Stimulated activated naive CD8-positive, alpha-beta T cell treated with anti-CD3 and anti-CD28 coated beads, Interleukin-15, amount 100 ng/mL, for 72 hours (primary cell): ENCODE results near the gene IQCM.
A peak's percentile ranks its signal among the peaks of the same experiment; 100 is the strongest.

Experiments
- ATAC-seq: fragments of 150-1000 bp; cut with Tn5 transposase; 2 replicates; pipeline ENCODE4 v1.10.0; 2021; ENCODE audit warnings: mild to moderate bottlenecking, moderate library complexity
- DNase-seq, 2 donors: peaks; one replicate each; pipeline ENCODE4 v3.0.0; 2021 to 2022
- H3K27ac Mint-ChIP-seq, 2 donors: one replicate each; pipeline ENCODE4 v1.8.0; 2022; ENCODE audit warnings: mild to moderate bottlenecking in 2 of 2, mixed read lengths in 2 of 2, moderate library complexity in 2 of 2
- H3K27me3 Mint-ChIP-seq: one replicate; pipeline ENCODE4 v1.8.0; 2022; ENCODE audit warnings: mixed read lengths
- H3K4me1 Mint-ChIP-seq: one replicate; pipeline ENCODE4 v1.8.0; 2022; ENCODE audit warnings: mild to moderate bottlenecking, mixed read lengths
- H3K4me3 Mint-ChIP-seq, 2 donors: one replicate each; pipeline ENCODE4 v1.8.0; 2022; ENCODE audit warnings: mild to moderate bottlenecking in 2 of 2, mixed read lengths in 2 of 2, moderate library complexity in 1 of 2
- H3K9me3 Mint-ChIP-seq, 2 donors: one replicate each; pipeline ENCODE4 v1.8.0; 2022; ENCODE audit warnings: mixed read lengths in 2 of 2

The IQCM gene

DNA sequence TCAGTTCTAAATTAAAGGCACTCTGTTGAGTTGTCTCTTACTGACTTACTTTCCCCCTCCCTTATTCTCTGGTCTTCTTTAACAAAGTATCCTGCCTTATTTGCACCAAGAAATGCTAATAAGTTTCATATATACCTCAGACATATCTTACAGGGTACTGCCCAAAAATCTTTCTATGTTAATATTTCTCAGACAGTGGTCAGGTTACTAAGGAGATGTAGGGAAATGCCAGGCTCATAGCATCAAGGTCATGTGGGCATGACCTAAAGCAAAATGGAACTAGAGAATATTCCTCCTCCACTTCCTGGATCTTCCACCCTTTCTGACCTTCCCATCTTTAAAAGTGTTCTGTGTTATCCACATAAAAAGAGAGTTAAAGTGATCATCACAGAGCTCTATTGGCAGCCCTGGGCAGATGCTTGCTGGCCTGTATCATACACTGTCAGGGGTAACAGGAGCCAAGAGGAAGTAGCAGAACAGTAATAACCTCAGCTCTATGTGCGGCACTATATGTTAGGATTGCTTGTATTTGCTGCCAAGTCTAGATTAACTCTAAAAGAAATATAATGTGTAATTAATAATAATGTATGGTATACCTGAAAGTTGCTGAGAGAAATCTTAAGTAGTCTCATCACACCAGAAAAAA is 74.3 kb downstream of the IQCM start:
- DNase-seq: no peak
- no peak for ATAC-seq
- Mint-ChIP-seq H3K4me1 (no peaks in the 10 kb centered on the region), H3K27me3 (no peaks in the 10 kb centered on the region), H3K4me3 (no peak overlapping the region), H3K27ac (no peak overlapping the region), H3K9me3 (no peaks in the 10 kb centered on the region)

DNA sequence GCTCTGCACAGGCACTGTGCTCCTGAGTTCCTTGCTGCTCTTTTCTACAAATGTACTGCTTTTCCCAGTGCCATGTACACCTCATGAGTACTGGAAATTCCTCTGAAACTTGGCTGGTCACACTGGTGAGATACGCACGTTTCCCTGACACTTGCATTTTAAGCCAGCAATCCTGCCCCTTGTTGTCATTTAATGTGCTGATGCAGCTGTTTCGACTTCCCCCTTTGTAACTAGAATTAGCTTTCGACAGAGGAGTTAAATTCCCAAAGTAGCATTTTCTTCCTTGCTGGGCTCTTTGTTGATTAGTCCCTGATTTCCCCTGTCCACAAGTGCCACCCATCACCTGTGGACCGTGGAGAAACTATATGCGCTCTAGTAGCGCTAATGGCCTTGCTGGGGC is 77.5 kb downstream of the IQCM start:
- DNase-seq: no peak
- H3K9me3 Mint-ChIP-seq: no peaks in the 10 kb centered on the region

DNA sequence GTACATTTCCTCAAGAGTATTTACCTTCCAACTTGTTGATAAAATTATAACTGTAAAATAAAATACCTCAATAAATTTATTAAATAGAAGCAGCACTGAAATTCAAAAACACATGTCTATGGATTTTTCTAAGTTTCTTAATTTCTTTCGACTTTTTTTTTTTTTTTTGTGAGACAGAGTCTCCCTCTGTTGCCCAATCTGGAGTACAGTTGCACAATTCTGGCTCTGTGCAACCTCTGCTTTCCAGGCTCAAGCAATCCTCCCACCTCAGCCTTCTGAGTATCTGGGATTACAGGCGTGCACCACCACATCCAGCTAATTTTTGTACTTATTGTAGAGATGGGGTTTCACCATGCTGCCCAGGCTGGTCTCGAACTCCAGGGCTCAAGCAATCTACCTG is 79.8 kb downstream of the IQCM start:
- Mint-ChIP-seq H3K4me1 (no peaks in the 10 kb centered on the region), H3K9me3 (peaks cover 0 to 8% of the 10 kb centered on the region in 2 donors), H3K27me3 (no peaks in the 10 kb centered on the region), H3K27ac (no peak overlapping the region), H3K4me3 (no peak overlapping the region)
- ATAC-seq: no peak
- no peak for DNase-seq

More for the DNA sequence above, 77.5 kb downstream of the IQCM start:
- no peak for ATAC-seq
- no peak overlapping the region for H3K27ac Mint-ChIP-seq
- no peak overlapping the region for H3K4me3 Mint-ChIP-seq
- no peaks in the 10 kb centered on the region for H3K4me1 Mint-ChIP-seq
- H3K27me3 Mint-ChIP-seq: no peaks in the 10 kb centered on the region

DNA sequence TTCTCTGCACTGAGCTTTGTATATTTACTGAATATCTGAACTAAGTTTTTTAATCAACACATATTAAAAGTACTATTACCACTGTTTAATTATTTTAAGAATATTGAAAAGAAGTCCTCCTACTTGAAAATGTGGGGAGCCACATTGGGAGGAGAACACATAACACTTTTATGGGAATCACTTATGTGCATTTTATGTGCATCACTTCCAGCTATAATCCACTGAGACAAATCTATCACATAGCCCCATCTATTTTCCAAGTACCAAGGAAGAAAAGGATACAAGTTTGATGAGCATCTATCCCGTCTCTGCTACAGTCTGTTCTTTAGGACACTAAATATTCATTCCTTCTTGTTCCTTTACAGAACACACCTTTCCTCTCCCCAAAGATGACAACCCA is 87.2 kb downstream of the IQCM start:
- ATAC-seq: no peak
- Mint-ChIP-seq H3K27ac (no peak overlapping the region), H3K4me1 (no peaks in the 10 kb centered on the region), H3K27me3 (no peaks in the 10 kb centered on the region), H3K9me3 (peaks cover 0 to 8% of the 10 kb centered on the region in 2 donors), H3K4me3 (no peak overlapping the region)
- no peak for DNase-seq

DNA sequence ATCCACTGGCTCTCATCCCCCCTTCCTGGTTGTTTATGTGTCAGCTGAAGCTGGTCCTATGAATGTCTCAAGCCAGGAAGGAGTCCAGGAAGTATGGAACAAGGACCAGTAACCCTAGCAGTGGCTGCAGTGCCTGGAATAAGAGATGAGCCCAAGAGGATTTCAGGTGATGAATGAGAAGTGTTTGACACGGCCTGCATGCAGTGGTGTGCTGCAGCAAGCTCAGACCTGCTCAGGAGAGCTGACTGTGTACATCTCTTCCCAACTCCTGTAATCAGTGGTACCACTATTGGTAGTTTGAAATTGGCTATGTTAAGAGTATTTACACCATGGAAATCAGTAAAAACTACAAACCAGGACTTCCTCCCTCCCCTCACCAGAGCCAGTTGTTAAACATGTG is 88.0 kb downstream of the IQCM start:
- Mint-ChIP-seq H3K4me1 (no peaks in the 10 kb centered on the region), H3K27ac (no peak overlapping the region), H3K4me3 (no peak overlapping the region), H3K9me3 (peaks cover 0 to 8% of the 10 kb centered on the region in 2 donors), H3K27me3 (no peaks in the 10 kb centered on the region)
- DNase-seq (no peak), ATAC-seq (no peak)

DNA sequence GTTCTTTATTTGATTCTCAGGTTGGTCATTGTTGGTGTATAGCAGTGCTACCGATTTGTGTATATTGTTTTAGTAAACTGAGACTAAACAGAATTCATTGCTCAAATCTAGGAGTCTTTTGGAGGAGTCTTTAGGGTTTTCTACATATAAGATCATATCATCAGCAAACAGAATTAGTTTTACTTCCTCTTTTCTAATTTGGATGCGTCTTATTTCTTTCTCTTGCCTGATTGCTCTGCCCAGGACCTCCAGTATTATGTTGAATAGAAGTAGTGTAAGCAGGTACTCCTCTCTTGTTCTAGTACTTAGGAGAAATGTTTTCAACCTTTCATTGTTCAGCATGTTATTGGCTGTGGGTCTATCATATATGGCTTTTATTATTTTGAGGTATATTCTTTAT is 92.6 kb downstream of the IQCM start:
- ATAC-seq: no peak
- no peak overlapping the region for H3K4me3 Mint-ChIP-seq
- DNase-seq: no peak
- no peaks in the 10 kb centered on the region for H3K9me3 Mint-ChIP-seq
- no peak overlapping the region for H3K27ac Mint-ChIP-seq
- H3K4me1 Mint-ChIP-seq: no peaks in the 10 kb centered on the region
- H3K27me3 Mint-ChIP-seq: no peaks in the 10 kb centered on the region

DNA sequence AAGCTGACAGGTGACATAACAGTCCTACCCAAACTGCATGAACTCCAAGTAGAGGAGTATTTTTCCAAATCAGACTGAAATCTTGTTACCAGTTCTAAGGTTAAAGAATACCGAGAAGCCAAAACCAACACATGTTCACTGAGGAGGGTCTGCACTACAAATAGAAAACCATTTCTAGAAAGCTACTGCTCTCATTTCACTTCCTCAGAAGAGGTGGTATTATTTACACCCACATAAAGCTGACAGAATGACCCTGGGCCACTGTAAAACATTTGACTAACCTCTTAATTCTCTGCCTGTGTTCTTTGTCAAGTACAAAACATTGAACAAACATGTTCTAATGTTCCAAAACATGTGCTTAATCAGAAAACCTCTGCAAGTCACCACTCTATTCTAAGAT is 95.8 kb downstream of the IQCM start:
- Mint-ChIP-seq H3K4me3 (no peak overlapping the region), H3K9me3 (no peaks in the 10 kb centered on the region), H3K27ac (no peak overlapping the region), H3K27me3 (no peaks in the 10 kb centered on the region), H3K4me1 (no peaks in the 10 kb centered on the region)
- ATAC-seq (no peak), DNase-seq (no peak)

DNA sequence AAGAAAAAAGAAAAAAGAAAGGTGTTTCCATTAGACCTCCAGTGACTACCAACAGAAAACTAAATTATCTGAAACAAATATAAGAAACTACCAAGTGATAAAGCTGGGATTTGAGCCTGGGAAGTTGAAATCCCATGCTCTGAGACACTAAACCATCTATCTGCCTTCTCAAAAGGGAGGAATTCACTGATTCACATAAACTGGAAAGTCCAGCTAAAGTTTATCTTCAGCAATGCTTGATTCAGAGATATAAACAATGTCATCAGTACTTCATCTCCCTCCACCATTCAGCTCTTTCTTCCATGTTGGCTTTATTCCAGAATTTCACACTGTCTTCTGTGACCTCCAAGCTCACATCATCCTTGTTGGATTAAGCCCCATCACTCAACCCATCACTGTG is 96.3 kb downstream of the IQCM start:
- no peaks in the 10 kb centered on the region for H3K27me3 Mint-ChIP-seq
- ATAC-seq (no peak), DNase-seq (no peak)
- no peaks in the 10 kb centered on the region for H3K9me3 Mint-ChIP-seq
- H3K4me1 Mint-ChIP-seq: no peaks in the 10 kb centered on the region
- no peak overlapping the region for H3K27ac Mint-ChIP-seq
- H3K4me3 Mint-ChIP-seq: no peak overlapping the region

DNA sequence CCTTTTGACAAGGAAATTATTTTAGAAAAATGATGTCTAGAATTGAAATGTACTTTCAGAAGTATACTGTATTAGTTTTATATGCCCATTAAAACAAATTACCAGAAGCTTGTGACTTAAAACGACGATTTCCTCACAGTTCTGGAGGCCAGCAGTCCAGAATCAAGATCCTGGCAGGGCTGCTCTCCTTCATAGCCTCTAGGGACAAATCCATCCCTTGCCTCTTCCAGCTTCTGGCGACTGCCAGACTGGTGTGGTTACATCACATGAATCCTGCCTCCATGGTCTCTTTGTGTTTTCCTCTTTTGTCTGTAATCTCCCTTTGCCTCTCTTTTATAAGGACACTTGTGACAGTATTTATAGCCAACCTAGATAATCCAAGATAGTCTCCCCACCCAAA is 97.1 kb downstream of the IQCM start:
- Mint-ChIP-seq H3K9me3 (no peaks in the 10 kb centered on the region), H3K4me1 (no peaks in the 10 kb centered on the region), H3K4me3 (no peak overlapping the region), H3K27ac (peak overlapping the region in 1 of 2 donors; percentile 29), H3K27me3 (no peaks in the 10 kb centered on the region)
- no peak for DNase-seq
- ATAC-seq: no peak

DNA sequence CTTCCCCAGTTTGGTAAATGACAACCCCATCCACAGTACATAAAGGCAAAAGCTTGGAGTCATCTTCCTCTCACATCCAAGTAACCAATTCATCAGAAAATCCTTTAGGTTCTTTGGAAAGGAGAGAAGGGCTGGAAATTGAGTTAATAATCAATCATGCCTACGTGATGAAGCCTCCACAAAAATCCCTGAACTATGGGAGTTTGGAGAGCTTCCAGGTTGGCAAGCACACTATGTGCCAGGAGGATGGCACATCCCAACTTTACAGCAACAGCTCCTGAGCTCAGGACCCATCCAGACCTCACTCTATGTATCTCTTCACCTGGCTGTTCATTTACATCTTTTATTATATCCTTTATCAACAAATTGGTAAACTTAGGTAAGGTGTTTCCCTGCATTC is 98.9 kb downstream of the IQCM start:
- Mint-ChIP-seq H3K4me1 (no peaks in the 10 kb centered on the region), H3K9me3 (no peaks in the 10 kb centered on the region), H3K27ac (no peak overlapping the region), H3K4me3 (no peak overlapping the region), H3K27me3 (no peaks in the 10 kb centered on the region)
- ATAC-seq (no peak), DNase-seq (no peak)

DNA sequence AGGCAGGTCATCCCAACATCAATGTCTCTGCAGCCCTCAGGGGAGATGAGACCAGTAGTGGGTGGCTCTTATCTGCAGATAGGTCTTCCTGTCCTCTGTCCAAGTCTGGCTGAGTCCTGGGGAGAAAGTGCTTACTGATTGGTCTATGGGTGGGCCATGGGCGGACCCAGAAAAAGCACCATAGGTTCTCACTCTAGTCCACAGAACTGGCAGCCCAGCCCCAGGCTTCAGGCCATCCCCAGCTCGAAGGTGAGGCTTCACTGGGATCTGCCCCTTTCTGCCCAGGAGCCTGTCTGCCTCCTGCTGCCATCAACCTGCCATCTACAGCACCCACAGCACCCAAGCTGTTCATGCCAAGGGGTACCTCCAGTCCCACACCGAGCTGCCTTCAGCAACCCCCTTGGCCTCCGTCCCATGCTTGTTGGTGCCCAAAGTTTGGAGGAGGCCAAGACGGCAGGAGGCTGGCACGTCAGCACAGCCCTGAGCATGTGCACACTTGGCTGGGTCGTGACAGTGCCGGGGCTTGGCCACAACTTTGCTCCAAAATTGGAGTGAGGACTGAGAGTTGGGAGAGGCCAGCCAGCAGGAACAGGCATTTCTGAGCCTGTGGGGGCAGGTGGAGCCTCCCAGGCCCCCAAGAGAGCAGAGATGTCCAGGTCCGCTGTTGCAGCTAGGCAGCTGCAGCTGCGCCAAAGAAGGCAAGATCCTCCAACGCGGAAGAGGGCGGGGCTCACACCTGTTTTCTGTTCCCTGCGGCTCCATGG is 99.6 kb downstream of the IQCM start:
- no peaks in the 10 kb centered on the region for H3K4me1 Mint-ChIP-seq
- H3K4me3 Mint-ChIP-seq: no peak overlapping the region

DNA sequence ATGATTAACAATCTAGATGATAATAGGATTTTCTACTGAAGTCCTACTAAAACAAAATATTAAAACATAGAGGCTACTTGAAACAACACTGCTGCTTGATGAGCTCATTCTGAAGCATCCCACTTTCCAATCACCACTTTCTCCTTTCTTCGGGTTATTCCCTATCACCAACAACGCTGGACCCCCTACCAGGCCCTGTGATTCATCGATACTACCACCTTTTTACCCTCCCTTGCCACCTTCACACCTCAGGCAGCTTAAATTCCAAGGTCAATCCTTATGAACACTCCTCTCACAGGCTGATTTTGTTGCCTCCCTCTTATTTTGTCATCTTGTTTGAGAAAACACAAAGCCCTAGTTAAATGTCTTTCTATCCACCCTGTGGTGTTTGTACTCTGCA is 102.6 kb downstream of the IQCM start:
- ATAC-seq (no peak), DNase-seq (no peak)
- Mint-ChIP-seq H3K4me1 (no peaks in the 10 kb centered on the region), H3K27me3 (no peaks in the 10 kb centered on the region), H3K27ac (no peak overlapping the region), H3K9me3 (peaks cover 0 to under 1% of the 10 kb centered on the region in 2 donors), H3K4me3 (no peak overlapping the region)

More for the DNA sequence above, 99.6 kb downstream of the IQCM start:
- H3K27me3 Mint-ChIP-seq: no peaks in the 10 kb centered on the region
- ATAC-seq (no peak), DNase-seq (no peak)
- no peak overlapping the region for H3K27ac Mint-ChIP-seq
- H3K9me3 Mint-ChIP-seq: no peaks in the 10 kb centered on the region

DNA sequence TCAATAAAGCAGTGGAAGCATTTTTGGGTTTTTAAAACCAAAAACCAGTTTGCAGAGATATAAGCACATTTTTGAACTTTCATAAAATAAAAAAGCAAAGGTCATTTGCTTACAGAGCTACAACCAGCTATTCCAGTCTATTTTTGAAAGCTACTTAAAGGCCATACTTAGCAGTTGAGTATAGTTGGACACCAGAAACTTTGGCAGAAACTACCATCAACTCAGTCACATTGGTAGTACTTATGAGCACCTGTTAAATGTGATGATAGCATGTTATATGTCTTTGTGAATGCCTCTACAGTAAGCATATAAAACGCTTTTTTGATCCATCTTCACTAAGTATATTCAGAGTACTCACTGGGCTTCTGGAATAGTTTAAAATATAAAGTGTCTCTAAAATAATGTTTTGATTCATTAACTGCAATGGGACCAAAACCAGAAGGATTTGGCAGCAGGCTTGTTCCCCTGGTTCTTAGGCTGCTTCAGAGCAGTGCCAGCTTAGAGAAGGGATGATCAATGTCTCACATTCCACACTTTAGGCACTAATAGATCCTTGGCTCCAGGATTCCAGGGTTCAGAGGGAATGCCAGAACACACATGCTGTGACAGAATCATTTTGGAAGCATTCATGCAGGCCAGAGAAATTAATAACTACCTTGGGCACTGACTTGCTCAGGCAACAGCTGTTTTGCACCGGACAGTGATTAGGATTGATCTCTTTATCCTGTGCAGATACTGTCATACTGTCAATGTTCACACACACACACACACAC is 103.9 kb downstream of the IQCM start:
- Mint-ChIP-seq H3K4me1 (no peaks in the 10 kb centered on the region), H3K9me3 (peaks cover 0 to 4% of the 10 kb centered on the region in 2 donors), H3K27ac (no peak overlapping the region), H3K4me3 (no peak overlapping the region), H3K27me3 (no peaks in the 10 kb centered on the region)
- ATAC-seq (no peak), DNase-seq (no peak)

DNA sequence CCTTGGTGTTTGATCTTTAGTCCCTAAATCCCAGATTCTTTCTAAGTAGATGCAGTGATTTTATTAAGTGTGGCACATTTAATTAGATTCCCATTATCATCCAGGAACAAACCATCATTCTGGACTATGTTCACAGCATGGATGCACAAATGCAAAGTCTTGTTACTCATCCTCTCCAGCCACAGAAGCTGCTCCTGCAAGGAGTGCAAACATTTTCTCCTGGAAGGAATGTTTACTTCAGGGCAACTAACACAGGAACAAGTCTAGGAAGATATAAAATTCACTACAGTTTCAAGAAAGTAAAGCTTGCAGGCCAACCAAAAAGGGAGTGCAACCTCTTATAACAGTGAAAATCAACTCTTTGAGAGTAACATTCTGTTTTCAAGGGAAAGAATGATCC is 106.0 kb downstream of the IQCM start:
- no peak overlapping the region for H3K4me3 Mint-ChIP-seq
- no peak for DNase-seq
- no peaks in the 10 kb centered on the region for H3K27me3 Mint-ChIP-seq
- peaks cover 0 to 4% of the 10 kb centered on the region in 2 donors for H3K9me3 Mint-ChIP-seq
- no peaks in the 10 kb centered on the region for H3K4me1 Mint-ChIP-seq
- no peak overlapping the region for H3K27ac Mint-ChIP-seq
- ATAC-seq: no peak

DNA sequence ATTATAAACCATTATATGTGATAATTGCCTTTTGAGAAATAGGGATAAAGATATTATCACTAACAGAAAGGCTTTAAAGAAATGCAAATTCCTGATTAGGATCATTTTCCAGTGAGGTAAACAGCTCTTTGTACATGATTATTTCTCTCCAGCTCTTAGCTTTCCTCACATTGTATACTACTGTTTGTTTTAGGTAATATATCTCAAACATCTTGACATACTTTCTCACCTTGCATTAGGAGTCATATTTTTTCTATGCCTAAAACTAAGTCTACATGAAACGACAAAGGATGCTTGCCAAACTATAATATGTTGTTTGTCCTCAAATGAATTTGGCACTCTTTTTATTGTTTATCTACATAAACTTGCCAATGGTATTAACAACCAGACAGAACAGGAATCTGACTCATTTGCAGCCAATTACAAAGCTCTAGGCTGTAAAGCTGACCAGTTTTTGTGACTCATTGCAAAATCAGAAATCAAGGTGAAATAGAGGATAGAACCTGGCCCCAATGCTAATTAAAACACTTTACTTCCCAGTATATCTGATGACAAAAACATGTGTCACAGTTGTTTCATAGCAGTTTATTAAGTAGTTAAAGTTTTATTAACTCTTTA is 107.0 kb downstream of the IQCM start:
- H3K27ac Mint-ChIP-seq: no peak overlapping the region
- H3K27me3 Mint-ChIP-seq: no peaks in the 10 kb centered on the region
- H3K4me1 Mint-ChIP-seq: no peaks in the 10 kb centered on the region
- no peak overlapping the region for H3K4me3 Mint-ChIP-seq
- no peak for ATAC-seq
- H3K9me3 Mint-ChIP-seq: peaks cover 0 to 4% of the 10 kb centered on the region in 2 donors
- DNase-seq: no peak

DNA sequence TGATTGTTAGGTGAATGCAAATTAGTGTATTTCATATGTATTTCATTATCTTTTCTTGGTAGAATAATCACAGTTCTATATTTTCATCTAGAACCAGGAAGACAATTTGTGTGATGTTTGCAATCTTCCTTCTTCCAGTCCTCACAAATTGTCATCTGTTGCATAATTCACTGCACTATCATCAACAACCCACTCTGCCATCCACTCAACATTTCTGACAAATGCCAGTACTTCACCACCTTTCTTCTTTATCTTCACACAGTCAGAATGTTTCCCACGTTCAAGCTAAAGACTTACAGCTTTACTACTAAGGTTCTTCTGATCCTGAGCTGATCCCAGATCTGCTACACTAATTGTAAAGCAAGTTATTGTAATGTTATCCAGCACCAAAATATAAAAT is 107.8 kb downstream of the IQCM start:
- DNase-seq: no peak
- H3K4me3 Mint-ChIP-seq: no peak overlapping the region
- no peaks in the 10 kb centered on the region for H3K4me1 Mint-ChIP-seq
- H3K9me3 Mint-ChIP-seq: peaks cover 0 to 4% of the 10 kb centered on the region in 2 donors
- H3K27me3 Mint-ChIP-seq: no peaks in the 10 kb centered on the region
- no peak for ATAC-seq
- no peak overlapping the region for H3K27ac Mint-ChIP-seq
